Measurements from ENCODE around the gene ZNF423.

Gene ZNF423

DNA sequence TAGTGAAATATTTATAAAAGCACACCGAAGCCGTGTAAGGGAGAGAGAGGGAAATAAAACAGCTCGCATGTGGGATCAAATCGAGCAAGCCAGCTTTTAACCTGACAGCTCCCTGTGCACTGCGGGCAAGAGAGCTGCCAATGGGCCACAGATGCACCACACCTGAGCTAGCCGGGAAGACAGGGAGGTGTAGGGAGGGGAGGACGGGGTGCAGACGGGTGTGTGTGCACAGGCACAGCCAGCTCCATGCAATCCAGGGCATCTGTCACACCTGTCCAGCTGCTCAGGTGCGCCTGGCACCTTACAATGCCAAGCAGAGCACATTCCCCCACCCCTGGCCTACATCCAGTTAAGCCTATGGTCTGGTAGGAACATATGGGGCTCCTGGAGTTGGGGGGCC, 412.3 kb downstream of the ZNF423 start:
- DNase-seq, result no peak

DNA sequence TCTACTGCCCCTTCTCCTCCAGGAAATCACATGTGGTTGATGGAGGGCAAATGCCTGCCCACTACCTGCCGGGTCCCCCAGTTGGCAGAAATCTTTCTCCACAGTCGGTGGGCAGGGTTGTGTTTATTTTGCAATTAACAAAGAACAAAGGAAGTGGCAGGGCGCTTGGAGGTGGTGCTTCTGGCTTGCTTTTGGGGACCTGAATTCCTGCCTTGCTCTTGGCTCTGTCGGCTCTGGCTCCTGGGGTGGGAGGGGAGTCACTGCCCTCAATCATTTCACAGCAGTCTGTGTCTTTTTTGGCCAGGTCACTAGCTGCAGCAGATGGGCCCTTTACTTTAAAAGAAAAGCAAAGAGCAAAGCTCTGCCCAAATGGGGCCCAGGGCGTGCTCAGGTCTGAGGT, 413.1 kb downstream of the ZNF423 start:
- no peak for DNase-seq

DNA sequence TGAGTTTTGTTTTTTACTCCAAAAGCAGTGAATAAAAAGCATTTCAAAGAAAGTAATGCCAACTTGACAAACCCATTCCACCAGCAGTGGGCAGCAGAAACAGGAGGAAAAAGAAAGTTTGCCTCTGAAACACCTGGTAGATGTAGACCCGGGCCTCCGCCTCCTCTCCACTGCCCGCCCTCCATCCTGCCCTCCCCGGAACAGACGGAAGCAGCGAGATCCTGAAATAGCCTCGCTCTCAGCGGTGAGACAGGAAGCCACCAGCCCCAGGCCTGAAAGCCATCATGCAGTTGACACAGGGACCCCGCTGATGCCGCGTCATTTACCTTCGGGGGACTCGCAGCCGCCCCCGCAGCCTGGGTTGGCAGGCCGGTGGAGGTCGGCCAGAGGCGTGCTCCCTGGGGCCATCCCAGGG, 414.5 kb downstream of the ZNF423 start:
- no peak for DNase-seq

DNA sequence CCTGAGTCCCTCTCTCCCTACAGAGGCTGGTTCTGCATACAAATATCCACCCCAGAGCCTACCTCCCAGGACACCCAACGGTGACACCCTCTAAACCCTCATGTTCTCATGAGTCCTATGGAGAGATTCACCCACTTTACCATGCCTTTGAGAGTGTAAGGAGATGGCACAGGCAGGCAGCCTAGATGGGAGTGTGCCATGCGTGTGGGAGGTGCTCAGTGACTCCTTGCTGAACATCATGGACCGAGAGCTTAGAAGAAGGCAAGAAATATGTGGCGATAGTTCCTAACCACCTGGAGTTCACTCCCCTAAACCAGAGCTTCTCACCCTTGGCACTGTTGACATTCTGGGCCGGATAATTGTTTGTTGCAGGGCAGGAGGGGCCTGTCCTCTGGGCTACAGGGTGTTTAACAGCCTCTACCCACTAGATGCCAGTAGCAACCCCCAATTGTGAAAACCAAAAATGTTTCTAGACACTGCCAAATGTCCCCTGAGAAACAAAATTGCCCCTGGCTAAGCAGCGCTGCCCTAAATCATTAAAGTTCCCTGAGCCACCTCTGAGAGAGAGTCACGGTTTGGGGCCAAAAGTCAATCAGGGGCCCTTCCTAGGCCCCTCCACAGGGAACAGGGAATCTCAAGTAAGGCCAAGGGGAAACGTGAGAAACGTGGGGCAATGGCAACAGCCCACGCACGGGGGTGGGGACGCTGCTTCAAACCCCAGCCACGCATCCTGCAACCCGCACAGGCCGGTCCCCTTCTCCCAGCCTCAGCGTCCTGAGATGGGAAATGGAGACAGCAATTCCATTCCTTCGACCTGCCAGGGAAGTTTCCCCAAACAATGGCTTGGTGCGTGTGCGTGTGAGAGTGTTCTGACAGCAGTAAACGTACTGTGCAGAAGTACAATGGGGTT, 415.5 kb downstream of the ZNF423 start:
- no peak for DNase-seq

DNA sequence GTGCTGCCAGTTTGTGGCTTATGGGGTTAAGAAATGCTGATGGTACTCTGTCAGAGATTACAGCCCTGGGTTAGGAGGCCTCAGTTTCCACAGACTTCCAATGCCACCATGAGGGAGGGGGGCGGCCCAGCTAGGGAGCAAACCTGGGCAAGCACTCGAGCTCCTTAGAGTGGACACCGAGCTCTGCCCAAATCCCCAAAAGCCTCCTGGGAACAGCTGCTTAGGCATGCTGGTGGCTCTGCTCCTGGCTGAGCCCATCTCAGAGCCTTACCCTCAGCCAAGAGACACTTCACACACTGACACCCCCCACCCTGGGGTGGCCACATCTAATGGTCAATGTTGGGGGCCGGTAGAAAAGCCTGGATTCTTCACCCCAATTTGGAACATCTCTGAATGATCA, 416.2 kb downstream of the ZNF423 start:
- no peak for DNase-seq

DNA sequence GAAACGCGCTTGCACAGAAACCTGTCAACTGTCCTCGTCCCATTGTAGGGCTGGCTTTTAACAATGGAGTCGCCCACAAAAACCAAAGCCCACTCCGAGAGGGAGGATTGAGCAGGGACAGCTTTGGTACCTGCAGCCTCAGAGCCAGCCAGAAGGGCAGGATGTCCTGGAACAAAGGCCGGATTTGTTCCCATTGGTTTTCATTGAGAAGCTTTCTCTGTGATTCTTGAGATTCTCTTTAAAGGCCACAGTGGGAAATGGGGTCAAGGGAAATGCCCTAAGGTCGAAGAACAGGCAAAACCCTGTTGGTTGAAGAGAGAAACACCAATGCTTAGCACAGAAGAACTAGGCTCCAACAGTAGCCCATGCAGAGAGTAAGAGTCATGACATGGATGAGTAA, 416.9 kb downstream of the ZNF423 start:
- no peak for DNase-seq
